ENCODE data around the gene DAP. TPM values are rescaled to one million over a fixed set of nuclear protein-coding genes. Genes with fewer than 3 reads are reported as not detected.
A peak's percentile ranks its signal among the peaks of the same experiment; 100 is the strongest.

The DAP gene
- total and polyA plus RNA-seq, 8 donors = 9.3 to 184 (median 91.0) TPM

DNA sequence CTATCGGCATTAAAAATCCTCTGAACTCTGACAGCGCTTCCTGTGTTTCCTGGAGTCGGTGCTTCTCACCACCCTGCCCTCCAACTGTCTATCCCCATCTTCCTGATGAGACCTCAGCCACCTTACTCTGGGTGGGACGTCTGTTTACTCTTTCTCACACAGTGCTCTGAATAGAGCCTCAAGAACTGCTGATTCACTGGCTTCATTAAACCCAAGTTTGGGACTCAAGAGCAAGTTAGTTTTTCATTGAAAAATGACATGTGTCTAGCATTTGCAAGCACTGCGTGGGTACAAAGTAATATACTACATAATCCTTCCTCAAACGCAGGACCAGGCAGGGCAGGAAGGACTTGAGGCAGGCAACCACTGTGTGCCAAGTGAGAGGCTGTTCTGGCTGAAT lies 49.5 kb downstream of the DAP start:
- Histone ChIP-seq H3K27me3 (no peaks in the 10 kb centered on the region), H3K36me3 (peaks cover 0 to 43% (median 28%) of the 10 kb centered on the region in 4 donors), H3K4me1 (peaks cover 0 to 36% (median 11%) of the 10 kb centered on the region in 4 donors), H3K4me3 (no peak overlapping the region), H3K9me3 (no peaks in the 10 kb centered on the region), H3K27ac (no peak overlapping the region)
- intact Hi-C loops (cut with DNase I; ENCODE audit: low total_unique reads) = no loop called here
- no peak for DNase-seq
- TF ChIP-seq POLR2AphosphoS5 (IDR thresholded peaks at IDR 0.05) (no peak), EP300 (IDR thresholded peaks at IDR 0.05) (no peak), POLR2A (IDR thresholded peaks at IDR 0.05) (no peak)
- TF ChIP-seq, protein P1, sequence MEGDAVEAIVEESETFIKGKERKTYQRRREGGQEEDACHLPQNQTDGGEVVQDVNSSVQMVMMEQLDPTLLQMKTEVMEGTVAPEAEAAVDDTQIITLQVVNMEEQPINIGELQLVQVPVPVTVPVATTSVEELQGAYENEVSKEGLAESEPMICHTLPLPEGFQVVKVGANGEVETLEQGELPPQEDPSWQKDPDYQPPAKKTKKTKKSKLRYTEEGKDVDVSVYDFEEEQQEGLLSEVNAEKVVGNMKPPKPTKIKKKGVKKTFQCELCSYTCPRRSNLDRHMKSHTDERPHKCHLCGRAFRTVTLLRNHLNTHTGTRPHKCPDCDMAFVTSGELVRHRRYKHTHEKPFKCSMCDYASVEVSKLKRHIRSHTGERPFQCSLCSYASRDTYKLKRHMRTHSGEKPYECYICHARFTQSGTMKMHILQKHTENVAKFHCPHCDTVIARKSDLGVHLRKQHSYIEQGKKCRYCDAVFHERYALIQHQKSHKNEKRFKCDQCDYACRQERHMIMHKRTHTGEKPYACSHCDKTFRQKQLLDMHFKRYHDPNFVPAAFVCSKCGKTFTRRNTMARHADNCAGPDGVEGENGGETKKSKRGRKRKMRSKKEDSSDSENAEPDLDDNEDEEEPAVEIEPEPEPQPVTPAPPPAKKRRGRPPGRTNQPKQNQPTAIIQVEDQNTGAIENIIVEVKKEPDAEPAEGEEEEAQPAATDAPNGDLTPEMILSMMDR (IDR thresholded peaks at IDR 0.05) = no peak
- WGBS, 5 donors = 76 to 84% (median 79%) methylated on average over 6 of the region's 6 CpGs

DNA sequence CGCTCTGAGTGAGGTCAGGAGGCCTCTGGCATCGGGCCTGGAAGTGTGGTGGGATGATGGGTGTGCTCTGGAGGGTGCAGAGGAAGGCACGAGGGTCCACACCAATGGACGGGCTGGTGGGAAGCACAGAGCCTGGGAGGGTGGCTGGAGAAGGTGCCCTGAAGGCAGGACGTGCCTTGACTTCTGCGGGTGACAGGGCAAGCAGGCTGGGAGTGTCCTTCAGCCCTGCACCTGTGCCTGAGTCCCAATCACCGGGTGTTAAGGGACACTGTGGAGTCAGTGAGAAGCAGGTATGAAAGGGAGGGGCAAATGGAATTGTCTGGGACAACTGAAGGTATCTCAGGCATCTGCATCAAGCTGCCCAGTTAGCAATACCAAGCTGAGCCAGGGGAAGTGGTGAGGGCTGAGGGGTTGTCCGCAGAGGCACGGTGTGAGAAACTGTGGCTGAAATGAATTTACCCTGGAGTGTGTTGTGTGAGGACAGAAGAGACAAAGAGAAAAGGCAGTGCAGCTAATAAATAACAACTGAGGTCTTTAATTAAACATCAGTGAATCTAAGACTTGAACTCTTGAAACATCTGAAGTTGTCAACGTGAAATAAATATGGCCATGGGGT lies 50.4 kb downstream of the DAP start:
- WGBS, 5 donors = 72 to 87% (median 81%) methylated on average over 9 to 10 of the region's 10 CpGs
- Histone ChIP-seq H3K4me1 (peaks cover 0 to 39% (median 11%) of the 10 kb centered on the region in 4 donors), H3K27ac (peak overlapping the region in 3 of 5 donors; percentile 7 to 43 (median 8)), H3K36me3 (peaks cover 0 to 42% (median 21%) of the 10 kb centered on the region in 4 donors), H3K27me3 (no peaks in the 10 kb centered on the region), H3K4me3 (no peak overlapping the region), H3K9me3 (no peaks in the 10 kb centered on the region)
- TF ChIP-seq EP300 (IDR thresholded peaks at IDR 0.05) = no peak
- no peak for TF ChIP-seq POLR2AphosphoS5 (IDR thresholded peaks at IDR 0.05)
- TF ChIP-seq POLR2A (IDR thresholded peaks at IDR 0.05) = no peak
- TF ChIP-seq, protein P1 (IDR thresholded peaks at IDR 0.05) = no peak
- no peak for DNase-seq
- intact Hi-C loops (cut with DNase I; ENCODE audit: low total_unique reads) = no loop called here

DNA sequence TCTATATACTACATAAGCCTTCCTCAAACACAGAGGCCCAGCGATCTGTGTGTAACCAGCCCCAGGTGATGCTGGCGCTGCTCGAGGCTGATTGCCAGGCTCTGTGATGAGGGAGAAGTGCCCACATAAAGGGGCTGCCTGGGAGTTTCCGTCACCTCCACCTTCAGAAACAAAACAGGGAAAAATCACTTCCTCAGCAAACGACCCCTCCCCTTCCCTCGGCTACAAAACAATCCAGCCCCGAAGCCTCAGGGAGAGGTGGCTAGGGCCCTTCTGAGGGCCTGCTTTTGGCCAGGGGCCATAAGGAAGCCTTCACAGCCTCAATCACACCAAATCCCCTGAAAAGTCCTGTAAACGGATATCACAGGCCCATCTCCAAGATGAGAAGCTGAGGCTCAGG lies 51.1 kb downstream of the DAP start:
- Histone ChIP-seq H3K27ac (peak overlapping the region in 3 of 5 donors; percentile 7 to 43 (median 8)), H3K27me3 (no peaks in the 10 kb centered on the region), H3K4me1 (peaks cover 5 to 39% (median 16%) of the 10 kb centered on the region in 4 donors), H3K4me3 (no peak overlapping the region), H3K36me3 (peaks cover 0 to 35% (median 14%) of the 10 kb centered on the region in 4 donors), H3K9me3 (no peaks in the 10 kb centered on the region)
- WGBS, 5 donors = 39 to 71% (median 59%) methylated on average over 8 of the region's 8 CpGs
- intact Hi-C loops (cut with DNase I; ENCODE audit: low total_unique reads) = no loop called here
- no peak for DNase-seq
- no peak for TF ChIP-seq POLR2A (IDR thresholded peaks at IDR 0.05)
- no peak for TF ChIP-seq POLR2AphosphoS5 (IDR thresholded peaks at IDR 0.05)

DNA sequence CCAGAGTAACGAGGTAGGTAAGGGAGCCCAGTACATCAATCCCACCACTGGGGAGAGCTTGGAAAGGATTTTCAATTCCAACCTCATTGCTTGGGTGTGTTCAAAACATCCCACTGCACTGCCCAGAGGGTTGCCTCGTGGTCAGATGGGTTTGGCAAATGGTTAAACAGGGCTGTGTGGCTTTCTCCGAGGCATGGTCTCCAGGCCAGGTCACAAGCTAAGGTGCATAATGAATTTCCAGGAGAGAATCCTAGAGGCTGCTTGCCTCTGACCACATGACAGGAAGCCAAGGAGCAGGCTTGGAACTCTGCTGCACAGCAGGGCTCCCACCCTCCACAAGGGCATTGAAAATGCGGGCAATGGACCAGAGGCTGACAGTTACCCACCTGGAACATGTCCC lies 51.6 kb downstream of the DAP start:
- intact Hi-C loops (cut with DNase I; ENCODE audit: low total_unique reads) = no loop called here
- Histone ChIP-seq H3K27me3 (no peaks in the 10 kb centered on the region), H3K4me1 (peaks cover 10 to 43% (median 21%) of the 10 kb centered on the region in 4 donors), H3K36me3 (peaks cover 0 to 31% (median 10%) of the 10 kb centered on the region in 4 donors), H3K9me3 (no peaks in the 10 kb centered on the region), H3K4me3 (no peak overlapping the region), H3K27ac (no peak overlapping the region)
- WGBS, 5 donors = 68 to 86% (median 82%) methylated on average over 4 of the region's 4 CpGs
- no peak for TF ChIP-seq EP300 (IDR thresholded peaks at IDR 0.05)
- TF ChIP-seq POLR2A (IDR thresholded peaks at IDR 0.05) = no peak
- TF ChIP-seq, protein P1 (IDR thresholded peaks at IDR 0.05) = no peak
- TF ChIP-seq POLR2AphosphoS5 (IDR thresholded peaks at IDR 0.05) = no peak
- DNase-seq = no peak
